Ishikawa (cell line): ENCODE data around the gene USP20.

Experiments
- CREB1 ChIP-seq: IDR thresholded peaks from 2 replicates; pipeline ENCODE4 v1.6.1; 2012; ENCODE audit warnings: low read depth
- EGR1 ChIP-seq: IDR thresholded peaks from 2 replicates; pipeline ENCODE4 v1.6.1; 2012
- FOXM1 ChIP-seq: IDR thresholded peaks from 2 replicates; pipeline ENCODE4 v1.6.1; 2012; ENCODE audit warnings: low read depth, borderline replicate concordance
- RAD21 ChIP-seq: IDR thresholded peaks from 2 replicates; pipeline ENCODE4 v1.6.1; 2012; ENCODE audit warnings: low read depth
- YY1 ChIP-seq: IDR thresholded peaks from 2 replicates; pipeline ENCODE4 v1.6.1; 2012; ENCODE audit warnings: low read depth

- no peak for TF ChIP-seq CREB1
- TF ChIP-seq FOXM1 = no peak
- no peak for TF ChIP-seq EGR1
- TF ChIP-seq RAD21 = no peak
- no peak for TF ChIP-seq YY1
Observed at GRCh38 chr9:129919277-129919676, 84.0 kb downstream of the USP20 start.
